GM18520 (cell line): Measurements from ENCODE around the gene NEK1.
"Not testable (repeated sequence)": the region's sequence is repeated elsewhere in the genome, so short reads cannot be mapped to it uniquely, and the experiment has no call there.

Experiments
- ATAC-seq: cut with Tn5 transposase; IDR thresholded peaks from one replicate; pipeline ENCODE4 v1.9.1; 2021; ENCODE audit not compliant: unreplicated experiment

Gene NEK1

GRCh38 chr4:169628579-169628978 lies 16.2 kb upstream of the NEK1 start:
- ATAC-seq, result no peak

GRCh38 chr4:169627307-169627706 lies 14.9 kb upstream of the NEK1 start:
- ATAC-seq, result no peak

DNA sequence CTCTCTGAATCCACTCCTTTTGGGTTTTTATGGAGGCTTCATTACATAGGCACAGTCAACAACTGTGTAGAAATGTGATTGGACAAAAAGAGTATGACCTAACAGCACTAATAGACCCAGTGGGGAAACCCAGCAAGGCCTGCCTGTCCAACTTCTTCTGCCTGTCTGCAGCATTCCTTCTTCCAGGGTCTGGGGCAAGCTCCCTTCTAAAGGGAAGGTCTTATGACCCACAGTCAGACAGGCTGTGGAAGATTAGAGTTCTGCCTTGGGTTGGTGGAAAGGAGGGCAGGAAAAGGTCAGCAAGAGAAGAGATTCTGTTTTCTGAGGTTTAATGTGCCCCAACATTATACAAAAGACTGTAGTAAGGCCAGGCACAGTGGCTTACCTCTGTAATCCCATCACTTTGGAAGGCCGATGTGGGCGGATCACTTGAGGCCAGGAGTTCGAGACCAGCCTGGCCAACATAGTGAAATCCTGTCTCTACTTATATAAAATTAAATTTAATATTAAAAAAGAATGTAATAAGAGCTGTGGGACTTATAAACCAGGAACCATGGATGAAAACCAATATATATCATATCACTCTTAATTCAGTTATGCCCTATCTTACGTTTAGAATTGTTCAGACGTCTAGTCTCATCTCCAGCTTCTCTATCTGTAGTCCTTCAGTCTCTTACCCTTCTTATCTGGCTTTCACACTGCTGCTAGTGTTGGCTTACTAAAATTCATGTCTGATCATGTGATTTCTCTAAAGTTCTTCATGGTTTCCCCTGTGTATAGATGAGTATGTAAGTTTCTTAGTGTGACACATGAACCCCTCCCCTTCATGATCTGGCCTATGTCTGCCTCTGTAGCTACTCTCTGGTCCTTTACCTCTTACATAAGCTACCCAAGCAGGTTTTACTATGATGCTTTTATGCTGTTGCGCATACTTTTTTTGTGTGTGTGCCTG lies 14.2 kb upstream of the NEK1 start:
- ATAC-seq, result no peak

GRCh38 chr4:169625886-169626285 lies 13.5 kb upstream of the NEK1 start:
- no peak for ATAC-seq

DNA sequence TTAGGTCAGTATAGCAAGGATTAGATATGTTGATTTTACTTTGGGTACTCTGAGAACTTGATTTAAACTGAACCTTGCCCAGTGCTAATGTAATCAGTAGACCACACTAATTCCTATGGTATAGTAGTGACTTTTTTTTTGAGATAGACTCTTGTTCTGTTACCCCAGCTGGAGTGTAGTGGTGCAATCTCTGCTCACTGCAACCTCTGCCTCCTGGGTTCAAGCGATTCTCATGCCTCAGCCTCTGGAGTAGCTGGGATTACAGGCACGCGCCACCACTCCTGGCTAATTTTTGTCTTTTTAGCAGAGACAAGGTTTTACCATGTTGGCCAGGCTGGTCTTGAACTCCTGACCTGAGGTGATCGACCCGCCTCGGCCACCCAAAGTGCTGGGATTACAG lies 11.6 kb upstream of the NEK1 start:
- not testable (repeated sequence) for ATAC-seq

- ATAC-seq, result no peak
Measured at GRCh38 chr4:169622566-169622965, 10.2 kb upstream of the NEK1 start.

GRCh38 chr4:169621731-169622492 lies 9.5 kb upstream of the NEK1 start:
- no peak for ATAC-seq

DNA sequence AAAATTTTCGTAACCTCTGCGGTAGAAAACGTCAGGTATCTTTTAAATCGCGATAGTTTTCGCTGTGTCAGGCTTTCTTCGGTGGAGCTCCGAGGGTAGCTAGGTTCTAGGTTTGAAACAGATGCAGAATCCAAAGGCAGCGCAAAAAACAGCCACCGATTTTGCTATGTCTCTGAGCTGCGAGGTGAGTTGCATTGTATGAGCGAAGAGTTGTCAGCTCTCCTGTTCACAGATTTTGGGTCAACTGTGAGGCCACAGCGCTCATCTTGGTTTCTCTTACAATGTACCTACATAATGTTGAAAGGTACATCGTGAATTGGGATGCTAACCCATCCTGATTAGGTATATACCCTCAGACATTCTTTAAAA lies 8.5 kb upstream of the NEK1 start:
- ATAC-seq, result no peak

DNA sequence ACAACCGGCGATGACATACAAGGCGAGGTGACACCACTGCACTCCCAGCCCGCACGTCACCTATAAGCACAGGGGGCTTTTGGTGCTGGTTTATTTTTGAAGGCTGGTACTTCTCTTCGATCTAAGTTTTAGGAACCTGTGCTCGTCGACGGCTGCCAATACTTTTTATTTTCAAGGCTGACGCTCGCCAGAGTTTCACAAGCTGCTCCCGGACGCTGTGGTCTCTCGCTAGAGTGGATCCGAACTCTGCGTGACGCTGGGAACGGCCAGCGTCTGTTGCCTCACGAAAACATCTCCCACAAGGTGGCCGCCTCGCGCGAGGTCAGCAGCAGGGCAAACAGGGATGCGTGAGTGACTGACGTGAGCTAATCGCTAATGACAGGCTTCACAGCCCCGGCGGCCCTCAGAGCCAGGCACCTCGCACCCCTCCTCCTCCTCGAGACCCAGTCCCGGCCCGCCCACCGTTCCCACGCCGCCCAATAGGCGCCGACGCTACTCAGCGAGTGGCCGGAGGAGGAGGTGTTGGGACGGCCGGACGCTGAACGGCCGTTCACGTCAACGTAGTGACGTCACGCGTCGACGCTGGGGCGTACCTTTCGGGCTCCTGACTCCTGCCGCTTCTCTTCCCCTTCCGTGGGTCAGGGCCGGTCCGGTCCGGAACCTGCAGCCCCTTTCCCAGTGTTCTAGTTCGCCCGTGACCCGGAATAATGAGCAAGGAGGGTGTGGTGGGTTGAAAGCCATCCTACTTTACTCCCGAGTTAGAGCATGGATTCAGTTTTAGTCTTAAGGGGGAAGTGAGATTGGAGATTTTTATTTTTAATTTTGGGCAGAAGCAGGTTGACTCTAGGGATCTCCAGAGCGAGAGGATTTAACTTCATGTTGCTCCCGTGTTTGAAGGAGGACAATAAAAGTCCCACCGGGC lies 7.8 kb upstream of the NEK1 start, which contains the start of gene CLCN3:
Gene CLCN3 (plus strand): TSS at position 621 of the 922 bp plus-strand sequence. CDS start 15,351 bp downstream, outside the sequence.
- ATAC-seq, result peak; percentile 86

DNA sequence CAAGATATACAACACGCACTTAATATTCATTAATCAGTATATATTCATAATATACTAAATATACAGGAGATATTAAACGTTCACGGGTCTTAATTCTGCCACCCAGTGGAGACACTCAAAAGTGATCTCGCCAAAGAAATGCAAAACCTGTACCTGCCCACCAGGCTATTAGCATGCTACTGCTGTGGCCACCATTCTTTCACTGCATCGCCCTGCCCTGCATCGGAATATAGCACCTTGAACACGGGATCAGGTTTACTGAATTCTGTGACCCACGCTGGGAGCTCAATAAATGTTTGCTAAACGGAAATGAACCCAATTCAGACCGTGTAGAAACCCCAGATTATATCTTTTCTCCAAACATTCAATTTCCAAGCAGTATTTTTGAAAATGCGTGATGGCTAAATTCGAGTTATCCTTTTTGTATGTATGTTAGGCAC lies 7.2 kb upstream of the NEK1 start:
- peak; percentile 33 for ATAC-seq

GRCh38 chr4:169618986-169619385 lies 6.6 kb upstream of the NEK1 start:
- no peak for ATAC-seq

- ATAC-seq, result no peak
Measured at GRCh38 chr4:169618286-169618685, 5.9 kb upstream of the NEK1 start.

GRCh38 chr4:169617306-169617705 lies 4.9 kb upstream of the NEK1 start:
- no peak for ATAC-seq

- ATAC-seq, result no peak
Measured at GRCh38 chr4:169616846-169617245, 4.5 kb upstream of the NEK1 start.

GRCh38 chr4:169615467-169616106 lies 3.2 kb upstream of the NEK1 start:
- no peak for ATAC-seq

- ATAC-seq, result peak; percentile 34
Measured at GRCh38 chr4:169612871-169613859, 782 bp upstream of the NEK1 start.

DNA sequence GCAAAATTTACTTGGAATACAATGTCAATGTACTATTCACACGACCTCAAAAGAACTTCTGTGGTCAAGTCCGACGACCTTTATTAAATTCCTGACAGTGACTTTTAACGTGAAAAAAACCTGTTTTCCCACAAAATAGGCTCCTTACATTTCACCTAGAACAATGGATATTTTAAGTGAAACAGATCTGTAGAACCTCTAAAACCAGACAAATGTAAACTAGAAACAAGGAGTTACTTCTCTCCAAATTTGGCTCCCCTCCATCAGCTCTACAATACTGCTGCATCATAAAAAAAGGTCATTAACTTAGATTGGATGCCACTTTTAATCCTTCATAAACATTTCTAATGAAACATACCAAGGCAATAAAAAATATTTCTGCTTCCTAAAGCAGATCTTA lies 1.2 kb downstream of the NEK1 start:
- ATAC-seq, result no peak

DNA sequence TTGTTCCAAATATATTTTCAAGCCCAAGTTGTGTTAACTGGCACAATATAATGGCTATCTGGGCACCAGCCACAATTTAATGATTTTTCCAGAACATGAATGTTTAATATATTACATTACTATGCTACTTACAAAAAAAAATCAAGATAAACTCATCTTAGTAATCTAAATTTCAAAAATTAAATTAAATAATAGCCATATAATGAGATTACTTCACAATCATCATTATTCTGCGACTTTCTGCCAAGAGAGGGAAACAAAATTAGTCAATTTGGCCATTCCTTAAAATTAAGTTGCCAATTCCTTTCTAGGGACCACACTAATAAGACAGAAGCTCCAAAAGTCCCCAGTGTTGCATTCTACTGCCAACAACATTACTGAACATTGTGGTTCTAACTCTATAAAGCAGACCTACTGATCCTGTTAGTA lies 7.5 kb downstream of the NEK1 start:
- no peak for ATAC-seq
